Upper lobe of left lung (tissue), 4 donors: ENCODE results near the gene SGSH.
"Not testable (repeated sequence)": the region's sequence is repeated elsewhere in the genome, so short reads cannot be mapped to it uniquely, and the experiment has no call there.

Source experiments
- CTCF ChIP-seq, 6 experiments: fragments of 450-650 bp in 4 of 6; fragments of 200-600 bp in 2 of 6; sonication (generic) in 2 of 6; IDR thresholded peaks; one replicate each; pipeline ENCODE4 v1.5.1; 2016 to 2019; ENCODE audit warnings: antibody characterized with exemption in 6 of 6
- EP300 ChIP-seq, 4 donors: sonication (generic); formaldehyde crosslinking; IDR thresholded peaks; one replicate each; pipeline ENCODE4 v1.5.1; 2017; ENCODE audit warnings: antibody characterized with exemption in 4 of 4, control low read depth in 2 of 4
- POLR2A ChIP-seq, 4 donors: fragments of 450-650 bp; IDR thresholded peaks; one replicate each; pipeline ENCODE4 v1.5.1; 2016 to 2017; ENCODE audit warnings: antibody characterized with exemption in 4 of 4, mild to moderate bottlenecking in 2 of 4

DNA sequence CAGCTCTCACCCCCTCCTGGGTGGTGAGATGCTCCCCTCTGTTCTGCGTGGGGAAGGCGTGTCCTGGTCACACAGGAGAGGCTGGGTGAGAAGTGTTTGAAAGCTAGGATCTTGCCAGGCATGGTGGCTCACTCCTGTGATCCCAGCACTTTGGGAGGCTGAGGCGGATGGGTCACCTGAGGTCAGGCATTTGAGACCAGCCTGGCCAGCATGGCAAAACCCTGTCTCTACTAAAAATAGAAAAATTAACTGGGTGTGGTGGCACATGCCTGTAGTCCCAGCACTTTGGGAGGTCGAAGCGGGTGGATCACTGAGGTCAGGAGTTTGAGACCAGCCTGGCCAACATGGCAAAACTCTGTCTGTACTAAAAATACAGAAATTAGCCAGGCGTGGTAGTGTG is 24.3 kb upstream of the SGSH start:
- TF ChIP-seq CTCF, POLR2A, EP300 (IDR thresholded peaks at IDR 0.05): not testable (repeated sequence)
